ENCODE measurements around the gene PHLPP1. TPM values are rescaled to one million over a fixed set of nuclear protein-coding genes. Genes with fewer than 3 reads are reported as not detected.
A peak's percentile ranks its signal among the peaks of the same experiment; 100 is the strongest.

Gene PHLPP1
- polyA plus RNA-seq, 10 donors, result 3.9 to 13.1 (median 7.9) TPM

DNA sequence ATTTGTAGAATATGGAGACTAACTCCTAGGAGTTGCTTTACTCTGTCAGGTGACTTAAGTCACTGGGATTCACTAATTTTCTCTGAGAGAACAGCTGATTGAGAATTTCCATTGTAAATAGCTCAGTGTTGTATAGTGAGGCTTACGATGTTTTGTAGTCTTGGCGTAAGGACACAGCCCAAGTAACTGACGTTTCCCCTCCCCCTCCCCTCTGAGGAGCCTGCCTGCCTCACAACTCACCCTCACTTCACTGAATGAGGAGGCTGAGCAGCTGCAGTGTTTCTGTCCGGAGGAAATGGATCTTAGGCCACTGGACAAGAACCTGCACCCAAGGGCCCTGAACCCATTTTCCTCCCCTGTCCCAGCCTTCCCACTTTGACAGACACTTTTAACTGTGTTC lies 264.6 kb downstream of the PHLPP1 start:
- peak in 1 of 3 donors; percentile 34 for DNase-seq

DNA sequence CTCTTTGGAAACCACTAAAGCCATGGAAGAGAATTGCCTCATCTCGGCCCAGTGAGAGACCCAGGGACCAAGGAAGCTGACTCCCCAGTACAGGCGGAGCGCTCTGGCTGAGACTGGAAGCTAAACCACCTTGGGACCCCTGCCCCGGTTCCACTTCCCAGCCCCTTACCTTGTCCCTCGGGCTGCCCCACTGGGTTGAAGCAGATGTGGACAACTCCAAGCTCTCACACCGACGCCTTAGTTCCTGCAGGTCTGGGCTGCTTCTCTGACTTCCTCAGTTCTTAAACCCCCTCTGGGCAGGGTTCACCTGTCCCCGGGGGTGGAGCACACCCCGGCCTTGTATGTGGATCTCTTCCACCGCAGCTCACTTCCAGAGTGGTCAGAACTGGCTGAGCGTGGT lies 266.2 kb downstream of the PHLPP1 start:
- no peak for DNase-seq

DNA sequence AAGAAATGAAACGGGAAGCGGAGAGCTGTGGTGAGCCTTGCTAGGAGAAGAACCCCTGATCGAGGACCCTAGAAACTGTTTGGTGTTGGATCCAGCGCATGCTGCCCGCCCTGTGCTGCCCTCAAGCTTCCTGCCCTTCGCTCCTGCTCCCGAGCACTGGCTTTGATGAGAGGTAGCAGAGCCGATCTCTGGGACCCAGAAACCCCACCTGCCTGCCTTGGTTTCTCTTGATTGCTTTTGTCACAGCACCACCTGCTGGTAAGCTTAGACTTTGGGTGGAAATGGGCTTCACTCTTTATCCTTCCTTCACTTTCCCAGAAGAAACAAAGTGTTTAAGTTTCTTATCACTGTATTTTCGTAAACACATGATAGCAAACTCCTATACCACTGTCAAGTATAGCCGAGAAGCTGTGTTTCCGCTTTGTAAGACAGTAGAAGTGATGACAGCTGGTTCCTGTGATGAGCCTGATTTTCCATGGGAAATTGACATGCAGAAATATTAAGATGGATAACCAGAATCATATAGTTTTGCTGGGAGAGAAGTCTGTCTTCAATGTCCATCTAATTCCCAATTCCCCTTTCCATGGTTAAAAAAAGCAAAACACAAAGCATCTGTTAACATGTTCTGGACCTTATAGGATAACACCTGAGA lies 267.4 kb downstream of the PHLPP1 start:
- DNase-seq, result peak; percentile 64 to 84 (median 73)

DNA sequence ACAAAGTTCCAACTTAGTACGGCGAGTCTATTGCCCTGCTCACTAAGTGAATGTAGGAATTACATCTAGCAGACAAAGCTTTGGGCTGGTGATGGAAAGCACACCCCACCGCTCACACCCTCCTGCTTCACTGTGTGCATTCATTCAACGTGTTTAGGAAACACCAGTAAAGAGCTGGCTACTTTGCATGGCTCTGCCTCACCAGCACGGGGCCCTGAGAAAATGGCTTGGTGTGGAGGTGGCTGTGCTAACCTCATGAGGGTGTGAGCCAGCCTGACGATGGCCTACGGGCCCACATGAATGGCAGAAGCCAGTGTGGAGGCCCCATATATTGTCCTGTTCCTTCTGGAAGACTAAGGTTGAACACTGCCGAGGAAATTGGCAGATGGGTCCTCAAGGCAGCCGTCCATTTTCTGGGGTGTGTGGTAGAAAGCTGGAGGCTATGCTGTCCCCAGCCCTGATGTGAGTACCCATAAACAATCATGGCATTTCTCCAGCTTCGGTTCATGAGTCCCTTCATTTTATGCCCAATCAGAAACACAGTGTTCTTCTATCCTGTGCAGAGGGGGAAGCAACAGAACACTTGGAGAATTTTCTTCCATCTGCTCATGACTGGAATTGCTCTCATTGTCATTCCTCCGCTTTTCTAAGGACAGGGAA lies 269.4 kb downstream of the PHLPP1 start:
- DNase-seq, result no peak

- DNase-seq, result no peak
Measured at GRCh38 chr18:62986490-62986889, 271.1 kb downstream of the PHLPP1 start.

GRCh38 chr18:62987055-62987830 lies 271.9 kb downstream of the PHLPP1 start:
- no peak for DNase-seq

- no peak for DNase-seq
Measured at GRCh38 chr18:62987859-62988258, 272.5 kb downstream of the PHLPP1 start.

GRCh38 chr18:62988471-62988870 lies 273.1 kb downstream of the PHLPP1 start:
- peak in 1 of 3 donors; percentile 54 for DNase-seq

DNA sequence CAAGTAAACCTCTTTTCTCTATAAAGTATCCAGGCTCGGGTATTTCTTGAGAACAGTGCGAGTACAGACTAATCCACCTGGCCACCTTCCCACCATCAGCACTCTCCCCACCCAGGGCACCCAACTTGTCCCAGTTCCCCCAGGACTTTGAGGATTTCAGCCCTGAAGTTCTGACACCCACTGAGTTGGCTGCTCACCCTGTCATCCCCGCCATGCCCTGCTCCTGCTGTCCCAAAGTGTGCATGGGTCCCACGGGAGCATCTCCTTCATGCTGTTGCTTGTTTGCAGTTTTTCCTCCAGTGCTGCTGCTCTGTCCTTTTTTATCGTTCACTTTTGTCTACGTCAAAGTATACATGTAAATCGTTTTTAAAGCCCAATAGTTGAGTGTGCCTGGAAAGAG lies 273.9 kb downstream of the PHLPP1 start:
- DNase-seq, result no peak

GRCh38 chr18:62990653-62991052 lies 275.3 kb downstream of the PHLPP1 start:
- no peak for DNase-seq

- DNase-seq, result no peak
Measured at GRCh38 chr18:62991389-62991788, 276.0 kb downstream of the PHLPP1 start.

DNA sequence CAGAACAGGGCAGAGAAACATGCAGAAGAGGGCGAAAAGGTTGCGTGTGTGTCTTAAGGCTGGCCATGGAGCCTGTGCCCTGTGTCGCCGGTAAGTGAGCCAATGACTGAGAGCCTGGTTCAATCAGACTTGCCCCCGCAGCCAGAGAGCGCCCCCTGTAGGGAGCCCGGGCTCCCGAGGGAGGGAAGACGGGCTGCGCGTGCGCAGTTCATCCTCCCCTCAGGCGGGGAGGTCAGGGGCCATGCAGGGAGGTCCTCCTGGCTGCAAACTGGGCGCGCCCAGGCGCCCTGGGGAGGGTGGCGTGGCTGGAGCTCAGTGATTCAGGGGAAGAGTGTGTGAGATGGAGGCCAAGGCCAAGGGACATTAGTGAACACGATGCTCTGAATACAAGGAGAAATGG lies 276.6 kb downstream of the PHLPP1 start:
- no peak for DNase-seq

DNA sequence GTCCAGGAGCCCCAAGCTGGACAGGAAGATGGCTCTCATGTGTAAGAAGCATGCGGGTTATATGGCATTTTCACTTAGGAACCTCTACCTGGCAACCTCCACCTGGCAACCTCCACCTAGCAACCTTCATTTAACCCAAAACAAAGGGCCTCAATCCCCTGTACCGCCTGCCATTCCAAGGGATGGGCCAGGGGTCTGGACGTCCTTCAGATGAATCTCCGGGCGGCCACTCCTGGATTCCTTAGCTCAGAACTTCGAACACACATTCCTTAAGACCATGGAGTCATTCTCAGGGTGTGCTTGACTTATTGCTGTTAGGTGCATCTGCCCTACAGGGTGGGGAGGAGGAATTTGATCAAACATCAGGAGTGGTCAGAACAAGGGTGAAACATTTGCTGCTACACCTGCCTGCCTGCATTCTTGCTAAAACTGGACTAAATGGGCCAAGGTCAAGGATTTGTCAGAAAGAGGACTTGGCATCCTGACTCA lies 277.6 kb downstream of the PHLPP1 start:
- DNase-seq, result no peak

GRCh38 chr18:62996566-62996965 lies 281.2 kb downstream of the PHLPP1 start:
- no peak for DNase-seq

DNA sequence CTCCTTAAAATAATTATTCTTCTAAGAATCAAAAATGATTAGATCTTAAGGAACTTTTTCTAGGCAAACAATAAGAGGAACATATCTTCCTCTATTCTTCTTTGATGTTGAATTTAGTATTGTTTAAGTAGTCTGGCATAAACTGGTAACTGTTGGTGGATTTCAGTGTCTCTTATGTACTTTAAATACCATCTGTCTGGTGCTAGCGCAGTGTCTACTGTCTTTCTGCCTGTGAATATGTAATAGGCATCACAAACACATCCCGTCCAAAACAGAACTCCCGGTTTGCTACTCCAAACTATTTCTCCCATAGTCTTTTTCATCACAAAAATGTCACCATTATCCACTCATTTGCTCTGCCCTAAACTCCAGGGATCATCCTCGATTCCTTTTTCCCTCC lies 281.7 kb downstream of the PHLPP1 start:
- DNase-seq, result no peak

DNA sequence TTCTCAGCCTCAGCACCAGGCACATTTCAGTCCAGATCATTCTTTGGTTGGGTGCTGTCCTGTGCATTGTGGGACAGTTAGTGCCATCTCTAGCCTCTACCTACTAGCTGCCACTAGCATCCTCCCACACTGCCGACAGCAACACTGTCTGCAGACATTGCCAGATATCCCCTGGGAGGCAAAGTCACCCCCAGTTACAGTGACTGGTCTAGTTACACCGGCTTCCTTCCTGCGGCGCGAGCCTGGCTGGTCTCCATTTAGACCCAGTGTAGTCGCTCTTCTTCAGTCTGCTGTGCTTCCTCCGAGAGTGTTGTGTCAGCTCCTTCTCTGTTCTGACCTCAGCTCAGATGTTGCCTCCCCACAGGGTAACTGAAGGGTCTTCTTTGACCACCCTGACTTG lies 283.1 kb downstream of the PHLPP1 start:
- DNase-seq, result no peak

DNA sequence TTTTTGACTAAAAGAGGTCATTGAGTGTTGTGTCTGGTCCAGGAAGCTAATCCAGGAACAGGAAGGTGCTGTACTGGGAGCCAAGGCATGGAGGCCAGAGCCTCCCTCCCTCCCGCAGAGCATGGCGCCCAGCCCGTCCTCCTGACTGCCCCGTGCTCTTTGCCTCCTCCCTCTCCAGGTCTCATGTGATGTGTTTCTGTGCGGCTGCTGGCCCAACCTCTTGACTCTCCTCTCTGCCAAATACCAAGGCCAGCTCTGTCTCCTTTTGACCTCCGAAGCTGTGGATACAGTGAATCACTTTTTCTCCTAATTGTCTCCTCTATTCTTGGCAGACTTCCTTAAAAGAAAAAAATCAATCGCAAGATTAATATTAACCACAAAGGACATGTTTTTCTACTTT lies 284.1 kb downstream of the PHLPP1 start:
- DNase-seq, result peak; percentile 63 to 90 (median 78)

- no peak for DNase-seq
Measured at GRCh38 chr18:62999921-63000320, 284.6 kb downstream of the PHLPP1 start.

- no peak for DNase-seq
Measured at GRCh38 chr18:63000839-63001238, 285.5 kb downstream of the PHLPP1 start.

DNA sequence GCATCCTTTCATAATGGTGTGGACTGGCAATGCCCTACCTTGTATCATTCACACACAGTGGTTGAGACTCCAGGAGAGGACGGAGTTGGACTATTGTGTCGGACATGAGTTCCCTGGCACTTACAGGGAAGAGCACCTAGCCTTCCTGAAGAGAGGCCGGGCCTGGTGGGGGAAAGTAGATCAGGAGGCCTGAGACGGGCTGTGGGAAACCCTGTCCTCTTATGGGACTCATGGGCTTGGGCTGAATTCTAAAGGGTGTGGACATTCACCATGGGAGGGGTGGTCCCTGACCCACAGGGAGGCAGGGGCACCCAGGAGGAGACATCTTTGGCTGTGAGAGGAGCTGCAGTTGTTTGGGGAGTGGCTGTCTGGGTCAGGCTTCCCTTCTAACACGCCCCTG lies 286.5 kb downstream of the PHLPP1 start:
- no peak for DNase-seq

GRCh38 chr18:63002305-63002704 lies 287.0 kb downstream of the PHLPP1 start:
- DNase-seq, result no peak

DNA sequence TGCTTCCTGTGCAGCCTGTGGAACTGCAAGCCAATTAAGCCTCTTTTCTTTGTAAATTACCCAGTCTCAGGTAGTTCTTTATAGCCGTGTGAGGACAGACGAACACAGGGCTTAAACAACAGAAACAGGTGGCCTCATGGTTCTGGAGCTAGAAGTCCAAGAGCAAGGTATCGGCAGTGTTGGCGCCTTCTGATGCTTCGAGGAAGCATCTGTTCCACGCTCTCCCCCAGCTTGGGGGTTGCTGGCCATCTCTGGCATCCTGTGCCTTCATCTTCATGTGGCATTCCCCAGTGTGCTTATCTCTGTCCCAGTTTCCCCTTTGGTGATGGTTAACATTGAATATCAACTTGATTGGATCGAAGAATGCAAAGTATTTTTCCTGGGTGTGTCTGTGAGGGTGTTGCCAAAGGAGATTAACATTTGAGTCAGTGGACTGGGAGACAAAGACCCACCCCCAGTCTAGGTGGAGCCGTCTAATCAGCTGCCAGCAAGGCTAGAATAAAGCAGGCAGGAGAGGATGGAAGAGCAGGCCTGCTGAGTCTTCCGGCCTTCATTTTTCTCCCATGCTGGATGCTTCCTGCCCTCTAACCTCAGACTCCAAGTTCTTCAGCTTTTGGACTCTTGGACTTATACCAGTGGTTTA lies 287.6 kb downstream of the PHLPP1 start:
- DNase-seq, result no peak
